Measurements from ENCODE around the gene PPP2R2B. TPM values are rescaled to one million over a fixed set of nuclear protein-coding genes. Genes with fewer than 3 reads are reported as not detected.

Gene PPP2R2B
- total RNA-seq: 136 TPM

- DNase-seq (ENCODE audit: low spot score in 2 of 2) (peak; percentile 51 to 66), FAIRE-seq (no peak)
These were observed at the start of gene PPP2R2B for GRCh38 chr5:146878476-146879172. TSS of gene PPP2R2B (minus strand) at chr5:146878757.

- FAIRE-seq: no peak
- DNase-seq (ENCODE audit: low spot score in 2 of 2): no peak
These were observed 45.6 kb upstream of the PPP2R2B start for GRCh38 chr5:146924132-146924531.

- DNase-seq (ENCODE audit: low spot score in 2 of 2) (no peak), FAIRE-seq (no peak)
These were observed 42.7 kb upstream of the PPP2R2B start for GRCh38 chr5:146921225-146921624.

- FAIRE-seq (no peak), DNase-seq (ENCODE audit: low spot score in 2 of 2) (no peak)
These were observed 41.9 kb upstream of the PPP2R2B start for GRCh38 chr5:146920351-146920881.

GRCh38 chr5:146919304-146919703 is 40.7 kb upstream of the PPP2R2B start:
- DNase-seq (ENCODE audit: low spot score in 2 of 2) (no peak), FAIRE-seq (no peak)

- DNase-seq (ENCODE audit: low spot score in 2 of 2) (no peak), FAIRE-seq (no peak)
These were observed 39.4 kb upstream of the PPP2R2B start for GRCh38 chr5:146917931-146918330.

- DNase-seq (ENCODE audit: low spot score in 2 of 2) (no peak), FAIRE-seq (no peak)
These were observed 34.3 kb upstream of the PPP2R2B start for GRCh38 chr5:146912874-146913273.

GRCh38 chr5:146910239-146910638 is 31.7 kb upstream of the PPP2R2B start:
- FAIRE-seq: no peak
- DNase-seq (ENCODE audit: low spot score in 2 of 2): no peak

GRCh38 chr5:146909255-146910068 is 30.9 kb upstream of the PPP2R2B start:
- no peak for FAIRE-seq

GRCh38 chr5:146906803-146907202 is 28.2 kb upstream of the PPP2R2B start:
- DNase-seq (ENCODE audit: low spot score in 2 of 2) (no peak), FAIRE-seq (no peak)

More at GRCh38 chr5:146909255-146910068, 30.9 kb upstream of the PPP2R2B start:
- no peak for DNase-seq (ENCODE audit: low spot score in 2 of 2)

- no peak for FAIRE-seq
- DNase-seq (ENCODE audit: low spot score in 2 of 2): no peak
These were observed 26.3 kb upstream of the PPP2R2B start for GRCh38 chr5:146904890-146905289.

- no peak for DNase-seq (ENCODE audit: low spot score in 2 of 2)
- no peak for FAIRE-seq
These were observed 25.2 kb upstream of the PPP2R2B start for GRCh38 chr5:146903789-146904188.

GRCh38 chr5:146902471-146902870 is 23.9 kb upstream of the PPP2R2B start:
- DNase-seq (ENCODE audit: low spot score in 2 of 2): no peak
- FAIRE-seq: no peak

- FAIRE-seq (no peak), DNase-seq (ENCODE audit: low spot score in 2 of 2) (no peak)
These were observed 18.5 kb upstream of the PPP2R2B start for GRCh38 chr5:146897061-146897460.

GRCh38 chr5:146894753-146895521 is 16.4 kb upstream of the PPP2R2B start:
- FAIRE-seq: no peak
- no peak for DNase-seq (ENCODE audit: low spot score in 2 of 2)

GRCh38 chr5:146893991-146894390 is 15.4 kb upstream of the PPP2R2B start:
- no peak for FAIRE-seq
- DNase-seq (ENCODE audit: low spot score in 2 of 2): no peak

GRCh38 chr5:146892231-146892630 is 13.7 kb upstream of the PPP2R2B start:
- no peak for FAIRE-seq
- DNase-seq (ENCODE audit: low spot score in 2 of 2): no peak

GRCh38 chr5:146891511-146891910 is 13.0 kb upstream of the PPP2R2B start:
- DNase-seq (ENCODE audit: low spot score in 2 of 2): no peak
- FAIRE-seq: no peak

- FAIRE-seq (no peak), DNase-seq (ENCODE audit: low spot score in 2 of 2) (no peak)
These were observed 12.3 kb upstream of the PPP2R2B start for GRCh38 chr5:146890731-146891440.

- FAIRE-seq (no peak), DNase-seq (ENCODE audit: low spot score in 2 of 2) (no peak)
These were observed 11.5 kb upstream of the PPP2R2B start for GRCh38 chr5:146890066-146890465.
